ENCODE data around the gene NUF2.
A peak's percentile ranks its signal among the peaks of the same experiment; 100 is the strongest.

GRCh38 chr1:163361123-163361934 lies 39.6 kb downstream of the NUF2 start:
- TF ChIP-seq, protein P1, sequence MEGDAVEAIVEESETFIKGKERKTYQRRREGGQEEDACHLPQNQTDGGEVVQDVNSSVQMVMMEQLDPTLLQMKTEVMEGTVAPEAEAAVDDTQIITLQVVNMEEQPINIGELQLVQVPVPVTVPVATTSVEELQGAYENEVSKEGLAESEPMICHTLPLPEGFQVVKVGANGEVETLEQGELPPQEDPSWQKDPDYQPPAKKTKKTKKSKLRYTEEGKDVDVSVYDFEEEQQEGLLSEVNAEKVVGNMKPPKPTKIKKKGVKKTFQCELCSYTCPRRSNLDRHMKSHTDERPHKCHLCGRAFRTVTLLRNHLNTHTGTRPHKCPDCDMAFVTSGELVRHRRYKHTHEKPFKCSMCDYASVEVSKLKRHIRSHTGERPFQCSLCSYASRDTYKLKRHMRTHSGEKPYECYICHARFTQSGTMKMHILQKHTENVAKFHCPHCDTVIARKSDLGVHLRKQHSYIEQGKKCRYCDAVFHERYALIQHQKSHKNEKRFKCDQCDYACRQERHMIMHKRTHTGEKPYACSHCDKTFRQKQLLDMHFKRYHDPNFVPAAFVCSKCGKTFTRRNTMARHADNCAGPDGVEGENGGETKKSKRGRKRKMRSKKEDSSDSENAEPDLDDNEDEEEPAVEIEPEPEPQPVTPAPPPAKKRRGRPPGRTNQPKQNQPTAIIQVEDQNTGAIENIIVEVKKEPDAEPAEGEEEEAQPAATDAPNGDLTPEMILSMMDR (IDR thresholded peaks at IDR 0.05), result peak; percentile 70
- no peak for TF ChIP-seq EZH2 (IDR thresholded peaks at IDR 0.05)
- no peak for TF ChIP-seq EZH2phosphoT487 (IDR thresholded peaks at IDR 0.05)

Measured in neural progenitor cell (in vitro differentiated cells).